Endothelial cell of umbilical vein (primary cell): ENCODE measurements around the gene CXCL9. TPM values are rescaled to one million over a fixed set of nuclear protein-coding genes. Genes with fewer than 3 reads are reported as not detected.

Source experiments
- BruUV-seq: library from RNA; stranded (reverse); fragments of 400-500 nt; replicated peaks from 2 replicates; lab custom pipeline; 2021; lab: Mats Ljungman, UMichigan
- CTCF ChIA-PET: fragments of 300-600, 350-600 bp; sonication (Branson Sonifier 250); formaldehyde crosslinking; loops from one replicate; lab custom pipeline; 2021; ENCODE audit warnings: antibody characterized with exemption, inconsistent platforms; lab: Charles Lee
- POLR2A ChIA-PET: fragments of 300-600, 350-600 bp; sonication (Branson Sonifier 250); formaldehyde crosslinking; loops from one replicate; lab custom pipeline; 2021; ENCODE audit warnings: antibody characterized with exemption, inconsistent platforms; lab: Charles Lee
- DNase-seq: peaks from one replicate; pipeline ENCODE4 v3.0.0-alpha.2; 2011; ENCODE audit warnings: low read depth, low spot score
- FAIRE-seq: peaks from 2 replicates; lab custom pipeline; 2011; peaks lifted over from hg19 to GRCh38; lab: Jason Lieb, UNC
- H2AFZ ChIP-seq: 2 replicates; pipeline ENCODE4 v1.6.0; 2012; ENCODE audit warnings: low read depth, low read length, control low read depth, inconsistent platforms
- H3K27ac ChIP-seq: 2 replicates; pipeline ENCODE4 v1.5.1; 2011; ENCODE audit warnings: low read depth, mild to moderate bottlenecking, control low read depth, low read length, moderate library complexity; ENCODE audit not compliant: insufficient read depth
- H3K27me3 ChIP-seq, 2 experiments: 2 replicates each; pipeline versions ENCODE4 v1.6.0 to v1.6.1; 2011; ENCODE audit warnings: low read length in 2 of 2, mixed read lengths in 1 of 2; ENCODE audit not compliant: control insufficient read depth in 2 of 2, insufficient read depth in 2 of 2
- H3K36me3 ChIP-seq, 2 experiments: 2 replicates in 1 of 2; 3 replicates in 1 of 2; pipeline ENCODE4 v1.5.1; 2011; ENCODE audit warnings: low read length in 2 of 2, mild to moderate bottlenecking in 1 of 2, moderate library complexity in 1 of 2; ENCODE audit not compliant: control insufficient read depth in 2 of 2, insufficient read depth in 2 of 2; ENCODE audit errors: extremely low read depth in 1 of 2
- H3K4me1 ChIP-seq: 3 replicates; pipeline ENCODE4 v1.5.1; 2011; ENCODE audit warnings: mild to moderate bottlenecking, low read length; ENCODE audit not compliant: control insufficient read depth, insufficient read depth; ENCODE audit errors: extremely low read depth
- H3K4me2 ChIP-seq: 2 replicates; pipeline ENCODE4 v1.6.1; 2011; ENCODE audit warnings: low read length, control low read depth, mixed read lengths; ENCODE audit not compliant: insufficient read depth
- H3K4me3 ChIP-seq, 3 experiments: fragments of 200-600 bp in 1 of 3; sonication (generic), shearing (Covaris generic) in 1 of 3; replicated peaks in 1 of 3; 2 replicates each; pipeline ENCODE4 v1.5.1; 2011 to 2016; ENCODE audit warnings: control low read depth in 3 of 3, low read length in 3 of 3, mild to moderate bottlenecking in 2 of 3, inconsistent platforms in 1 of 3, low read depth in 1 of 3, moderate library complexity in 1 of 3; ENCODE audit not compliant: insufficient read depth in 1 of 3
- H3K79me2 ChIP-seq: 2 replicates; pipeline ENCODE4 v1.6.0; 2012; ENCODE audit warnings: low read length, inconsistent platforms; ENCODE audit not compliant: control insufficient read depth, insufficient read depth
- H3K9ac ChIP-seq: replicated peaks from 2 replicates; pipeline ENCODE3; 2011; ENCODE audit warnings: low read length, control low read depth; ENCODE audit not compliant: insufficient read depth; ENCODE audit errors: extremely low read depth
- H3K9me1 ChIP-seq: replicated peaks from 3 replicates; pipeline ENCODE4 v1.6.0; 2011; ENCODE audit warnings: mild to moderate bottlenecking, low read length; ENCODE audit not compliant: control insufficient read depth, insufficient read depth; ENCODE audit errors: extremely low read depth
- H3K9me3 ChIP-seq: replicated peaks from 2 replicates; pipeline ENCODE4 v1.5.1; 2012; ENCODE audit warnings: low read length, inconsistent platforms; ENCODE audit not compliant: control insufficient read depth, insufficient read depth
- H4K20me1 ChIP-seq: replicated peaks from 2 replicates; pipeline ENCODE3; 2011; ENCODE audit warnings: mild to moderate bottlenecking, low read length; ENCODE audit not compliant: control insufficient read depth, insufficient read depth; ENCODE audit errors: extremely low read depth
- CTCF ChIP-seq, 2 donors: IDR thresholded peaks; 1 replicate in 1 of 2; 2 replicates in 1 of 2; pipeline ENCODE4 v1.5.1; 2011; ENCODE audit warnings: low read length in 2 of 2, mild to moderate bottlenecking in 2 of 2, moderate library complexity in 2 of 2, control low read depth in 1 of 2, inconsistent platforms in 1 of 2, low read depth in 1 of 2; ENCODE audit not compliant: insufficient read depth in 1 of 2; ENCODE audit errors: extremely low read depth in 1 of 2
- EZH2 ChIP-seq: IDR thresholded peaks from 2 replicates; pipeline ENCODE4 v1.6.1; 2012; ENCODE audit warnings: borderline replicate concordance, low read depth, mild to moderate bottlenecking, moderate library complexity, low read length, inconsistent platforms; ENCODE audit not compliant: severe bottlenecking
- JUN ChIP-seq: IDR thresholded peaks from 2 replicates; pipeline ENCODE4 v1.6.1; 2011; ENCODE audit warnings: borderline replicate concordance, low read depth; ENCODE audit not compliant: insufficient read length, insufficient read depth
- MAX ChIP-seq: IDR thresholded peaks from 2 replicates; pipeline ENCODE4 v1.6.1; 2011; ENCODE audit not compliant: insufficient read depth, insufficient read length
- MYC ChIP-seq: IDR thresholded peaks from one replicate; pipeline ENCODE4 v1.6.1; 2011; ENCODE audit warnings: mild to moderate bottlenecking, low read depth, low read length
- dilution Hi-C: fragments of 300-500 bp; cut with MboI; formaldehyde crosslinking; loops from one replicate; pipeline ENCODE4 v1.15.0; 2019; ENCODE audit warnings: low sequenced_read_pairs; ENCODE audit not compliant: extremely low pct_ligation_motif_present
- intact Hi-C: fragments of 100-400 bp; cut with micrococcal nuclease; formaldehyde crosslinking; loops from one replicate; pipeline ENCODE4 v1.10.0; 2022
- polyA plus RNA-seq, 4 experiments: library from polyadenylated mRNA; depleted of rRNA in 3 of 4; stranded (reverse) in 3 of 4; unstranded in 1 of 4; fragments of >200 nt; gene quantifications; 2 replicates each; pipeline versions ENCODE4 v1.2.1 to v1.2.3, GENCODE V29; 2011 to 2012; ENCODE audit warnings: missing spikeins in 1 of 4
- total RNA-seq: library from RNA; stranded (reverse); gene quantifications from 2 replicates; pipeline ENCODE4 v1.2.3, GENCODE V29; 2021

Gene CXCL9
- total and polyA plus RNA-seq, 2 donors (not counting 3 experiments of a cell fraction or from before 2014, with no cell fraction given): not detected

- peaks cover 2% of the 10 kb centered on the region in 2 experiments for H3K27me3 ChIP-seq
- no TSS peak for BruUV-seq
- FAIRE-seq (no peak), DNase-seq (no peak)
- H3K4me3 ChIP-seq: no peak overlapping the region
- H3K9ac ChIP-seq: no peak overlapping the region
- TF ChIP-seq MYC (no peak), JUN (no peak), EZH2 (no peak), MAX (no peak), CTCF (IDR thresholded peaks at IDR 0.05; ENCODE audit: extremely low read depth in 1 of 2, insufficient read depth in 1 of 2, low read depth in 1 of 2, low read length in 2 of 2) (no peak)
- no peaks in the 10 kb centered on the region for H4K20me1 ChIP-seq
- H2AFZ ChIP-seq: no peak overlapping the region
- H3K27ac ChIP-seq: no peak overlapping the region
- no peak overlapping the region for H3K4me2 ChIP-seq
- no peaks in the 10 kb centered on the region for H3K9me3 ChIP-seq
- ChIA-PET CTCF (interaction anchor here (1.1 kb wide), 1 partner anchor 19 kb away, joined by 3 read pairs; the partner anchor contains the start of gene CXCL11), POLR2A (interaction anchor here (0.5 kb wide), 1 partner anchor 46 kb away, joined by 3 read pairs; no protein-coding TSS in a partner anchor)
- no peaks in the 10 kb centered on the region for H3K79me2 ChIP-seq
- no peaks in the 10 kb centered on the region for H3K9me1 ChIP-seq
- intact Hi-C loops (no loop called here), dilution Hi-C loops (no loop called here)
- H3K36me3 ChIP-seq: no peaks in the 10 kb centered on the region
- H3K4me1 ChIP-seq: peaks cover 5% of the 10 kb centered on the region
Measured at GRCh38 chr4:76016393-76016792, 9.1 kb upstream of the CXCL9 start.
